Measurements from ENCODE around the gene PRLHR.

DNA sequence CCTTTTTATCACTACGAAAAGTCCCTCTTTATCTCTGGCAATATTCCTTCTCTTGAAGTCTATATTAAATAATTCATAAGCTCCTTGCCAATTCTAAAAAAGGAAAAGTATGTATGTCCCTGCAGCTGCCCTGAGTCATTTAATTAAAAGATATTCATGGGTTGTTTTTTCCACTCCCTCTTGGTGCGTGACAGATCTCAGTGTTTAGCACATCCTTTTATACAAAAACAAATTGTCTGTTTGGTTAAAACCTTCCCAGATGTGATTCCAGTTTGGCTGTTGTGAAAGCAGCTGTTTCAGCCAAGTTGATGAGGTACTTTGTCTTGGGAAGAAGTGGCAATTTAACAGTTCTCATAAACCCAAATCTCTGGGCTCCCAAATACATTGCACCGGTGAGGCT is 33.8 kb upstream of the PRLHR start:
- TF ChIP-seq, protein P1, sequence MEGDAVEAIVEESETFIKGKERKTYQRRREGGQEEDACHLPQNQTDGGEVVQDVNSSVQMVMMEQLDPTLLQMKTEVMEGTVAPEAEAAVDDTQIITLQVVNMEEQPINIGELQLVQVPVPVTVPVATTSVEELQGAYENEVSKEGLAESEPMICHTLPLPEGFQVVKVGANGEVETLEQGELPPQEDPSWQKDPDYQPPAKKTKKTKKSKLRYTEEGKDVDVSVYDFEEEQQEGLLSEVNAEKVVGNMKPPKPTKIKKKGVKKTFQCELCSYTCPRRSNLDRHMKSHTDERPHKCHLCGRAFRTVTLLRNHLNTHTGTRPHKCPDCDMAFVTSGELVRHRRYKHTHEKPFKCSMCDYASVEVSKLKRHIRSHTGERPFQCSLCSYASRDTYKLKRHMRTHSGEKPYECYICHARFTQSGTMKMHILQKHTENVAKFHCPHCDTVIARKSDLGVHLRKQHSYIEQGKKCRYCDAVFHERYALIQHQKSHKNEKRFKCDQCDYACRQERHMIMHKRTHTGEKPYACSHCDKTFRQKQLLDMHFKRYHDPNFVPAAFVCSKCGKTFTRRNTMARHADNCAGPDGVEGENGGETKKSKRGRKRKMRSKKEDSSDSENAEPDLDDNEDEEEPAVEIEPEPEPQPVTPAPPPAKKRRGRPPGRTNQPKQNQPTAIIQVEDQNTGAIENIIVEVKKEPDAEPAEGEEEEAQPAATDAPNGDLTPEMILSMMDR (IDR thresholded peaks at IDR 0.05), result no peak
- no peak for TF ChIP-seq POLR2A (IDR thresholded peaks at IDR 0.05)

Measured in uterus (tissue), 2 donors.